GM23248 (cell line): ENCODE results near the gene SRSF6. TPM values are rescaled to one million over a fixed set of nuclear protein-coding genes. Genes with fewer than 3 reads are reported as not detected.

Source experiments
- DNase-seq: peaks from one replicate; pipeline ENCODE4 v3.0.0-alpha.2; 2015
- H2AFZ ChIP-seq: fragments of 200-600 bp; sonication (generic); 2 replicates; pipeline ENCODE4 v1.6.1; 2016; ENCODE audit warnings: antibody characterized with exemption
- H3F3A ChIP-seq: fragments of 200-600 bp; sonication (generic); 2 replicates; pipeline ENCODE4 v1.6.1; 2016; ENCODE audit warnings: mild to moderate bottlenecking, antibody characterized with exemption, mixed run types; ENCODE audit not compliant: insufficient read depth
- H3K27ac ChIP-seq: fragments of 200-600 bp; sonication (generic); 2 replicates; pipeline ENCODE4 v1.5.1; 2016; ENCODE audit warnings: mild to moderate bottlenecking
- H3K27me3 ChIP-seq: fragments of 200-600 bp; sonication (generic); replicated peaks from 2 replicates; pipeline ENCODE4 v1.6.1; 2016; ENCODE audit warnings: mild to moderate bottlenecking; ENCODE audit not compliant: insufficient read depth
- H3K36me3 ChIP-seq: fragments of 200-600 bp; sonication (generic); 2 replicates; pipeline ENCODE4 v1.6.1; 2016; ENCODE audit warnings: low read depth, mild to moderate bottlenecking
- H3K4me1 ChIP-seq: fragments of 200-600 bp; sonication (generic); 2 replicates; pipeline ENCODE4 v1.6.1; 2016; ENCODE audit warnings: mild to moderate bottlenecking; ENCODE audit not compliant: insufficient read depth
- H3K4me2 ChIP-seq: fragments of 200-600 bp; sonication (generic); one replicate; pipeline ENCODE4 v1.6.1; 2016; ENCODE audit warnings: mild to moderate bottlenecking; ENCODE audit not compliant: unreplicated experiment
- H3K4me3 ChIP-seq: fragments of 200-600 bp; sonication (generic); 2 replicates; pipeline ENCODE4 v1.5.1; 2016; ENCODE audit warnings: mild to moderate bottlenecking
- H3K79me2 ChIP-seq: fragments of 200-600 bp; sonication (generic); 2 replicates; pipeline ENCODE4 v1.6.1; 2016; ENCODE audit warnings: mild to moderate bottlenecking; ENCODE audit not compliant: insufficient read depth
- H3K9ac ChIP-seq: fragments of 200-600 bp; sonication (generic); 2 replicates; pipeline ENCODE4 v1.6.1; 2016; ENCODE audit warnings: mild to moderate bottlenecking
- H3K9me2 ChIP-seq: fragments of 200-600 bp; sonication (generic); 2 replicates; pipeline ENCODE4 v1.6.1; 2016; ENCODE audit warnings: mixed run types, mild to moderate bottlenecking, moderate library complexity; ENCODE audit not compliant: insufficient read depth
- H3K9me3 ChIP-seq: fragments of 200-600 bp; sonication (generic); one replicate; pipeline ENCODE4 v1.6.1; 2017; ENCODE audit warnings: low read depth
- H4K20me1 ChIP-seq: fragments of 200-600 bp; sonication (generic); 2 replicates; pipeline ENCODE4 v1.6.0; 2016; ENCODE audit not compliant: insufficient read depth
- EZH2 ChIP-seq: fragments of 200-600 bp; sonication (generic); IDR thresholded peaks from 2 replicates; pipeline ENCODE4 v1.6.1; 2018; ENCODE audit warnings: antibody characterized with exemption, mild to moderate bottlenecking; ENCODE audit not compliant: insufficient read depth, poor library complexity, severe bottlenecking
- EZH2phosphoT487 ChIP-seq: fragments of 200-600 bp; sonication (generic); IDR thresholded peaks from 2 replicates; pipeline ENCODE4 v1.6.1; 2018; ENCODE audit warnings: antibody characterized with exemption, moderate library complexity, mild to moderate bottlenecking, low read depth; ENCODE audit not compliant: insufficient read depth
- WGBS, 2 experiments: methylation state at CpG; one replicate each; pipeline ENCODE4 v1.1.6; 2015 to 2017; ENCODE audit warnings: low lambda C conversion rate in 2 of 2, low coverage in 1 of 2; ENCODE audit errors: missing lambda C conversion rate in 2 of 2; 5-methylcytosine and 5-hydroxymethylcytosine counted together
- in situ Hi-C: fragments of 300-500 bp; cut with MboI; formaldehyde crosslinking; loops from 2 replicates; pipeline ENCODE4 v1.15.0; 2020
- polyA plus RNA-seq: library from polyadenylated mRNA; unstranded; fragments of >200 nt; fragmentation: Nextera tagmentation; extraction: Ambion mirVana; gene quantifications from 2 replicates; pipeline ENCODE4 v1.2.1, GENCODE V29; 2016
- total RNA-seq: library from RNA; depleted of rRNA; stranded (reverse); fragments of >200 nt; shearing (Covaris generic); gene quantifications from 2 replicates; pipeline ENCODE4 v1.2.3, GENCODE V29; 2014

Gene SRSF6
- total and polyA plus RNA-seq, 2 experiments from 2014 or later = 44.0 to 94.7 TPM

DNA sequence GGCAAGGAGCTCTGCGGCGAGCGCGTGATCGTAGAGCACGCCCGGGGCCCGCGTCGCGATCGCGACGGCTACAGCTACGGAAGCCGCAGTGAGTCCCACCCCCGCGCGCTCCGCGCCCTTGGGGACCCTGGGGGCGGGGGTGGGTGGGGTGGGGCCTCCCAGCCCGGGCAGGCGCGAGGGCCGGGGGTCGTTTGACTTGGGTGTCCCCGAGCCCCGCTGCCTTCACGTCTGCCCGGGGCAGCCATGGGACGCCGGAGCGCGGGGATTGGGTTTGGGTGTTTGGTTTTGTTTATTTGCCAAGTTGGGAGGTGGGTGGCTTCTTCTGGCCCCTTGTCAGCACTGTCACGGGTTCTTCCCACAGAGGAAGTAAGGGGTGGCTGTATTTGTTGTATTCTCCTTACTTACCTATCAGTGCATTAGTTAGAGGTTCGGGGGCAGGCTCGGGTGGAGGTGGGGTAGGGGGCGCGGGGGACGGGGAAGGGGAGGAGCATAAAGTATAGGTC is 777 bp downstream of the SRSF6 start:
- Histone ChIP-seq H3K4me3 (peak overlapping the region; percentile 94), H3K4me1 (peaks cover 17% of the 10 kb centered on the region; the same call in 1 of the 2 replicates), H3K4me2 (peak overlapping the region; percentile 94), H3K27me3 (no peaks in the 10 kb centered on the region), H2AFZ (no peak overlapping the region), H3K9ac (peak overlapping the region; percentile 100), H3K36me3 (peaks cover 45% of the 10 kb centered on the region), H3K9me3 (no peaks in the 10 kb centered on the region), H3K27ac (peak overlapping the region; percentile 100), H4K20me1 (peaks cover 25% of the 10 kb centered on the region; the same call in 1 of the 2 replicates), H3K79me2 (peaks cover 56% of the 10 kb centered on the region), H3K9me2 (no peaks in the 10 kb centered on the region), H3F3A (peaks cover 35% of the 10 kb centered on the region)
- in situ Hi-C loops = no loop called here
- TF ChIP-seq EZH2 = no peak
- no peak for TF ChIP-seq EZH2phosphoT487
- no peak for DNase-seq
- 1 to 2% methylated on average over 13 to 18 of the region's 41 CpGs for WGBS, 2 experiments

DNA sequence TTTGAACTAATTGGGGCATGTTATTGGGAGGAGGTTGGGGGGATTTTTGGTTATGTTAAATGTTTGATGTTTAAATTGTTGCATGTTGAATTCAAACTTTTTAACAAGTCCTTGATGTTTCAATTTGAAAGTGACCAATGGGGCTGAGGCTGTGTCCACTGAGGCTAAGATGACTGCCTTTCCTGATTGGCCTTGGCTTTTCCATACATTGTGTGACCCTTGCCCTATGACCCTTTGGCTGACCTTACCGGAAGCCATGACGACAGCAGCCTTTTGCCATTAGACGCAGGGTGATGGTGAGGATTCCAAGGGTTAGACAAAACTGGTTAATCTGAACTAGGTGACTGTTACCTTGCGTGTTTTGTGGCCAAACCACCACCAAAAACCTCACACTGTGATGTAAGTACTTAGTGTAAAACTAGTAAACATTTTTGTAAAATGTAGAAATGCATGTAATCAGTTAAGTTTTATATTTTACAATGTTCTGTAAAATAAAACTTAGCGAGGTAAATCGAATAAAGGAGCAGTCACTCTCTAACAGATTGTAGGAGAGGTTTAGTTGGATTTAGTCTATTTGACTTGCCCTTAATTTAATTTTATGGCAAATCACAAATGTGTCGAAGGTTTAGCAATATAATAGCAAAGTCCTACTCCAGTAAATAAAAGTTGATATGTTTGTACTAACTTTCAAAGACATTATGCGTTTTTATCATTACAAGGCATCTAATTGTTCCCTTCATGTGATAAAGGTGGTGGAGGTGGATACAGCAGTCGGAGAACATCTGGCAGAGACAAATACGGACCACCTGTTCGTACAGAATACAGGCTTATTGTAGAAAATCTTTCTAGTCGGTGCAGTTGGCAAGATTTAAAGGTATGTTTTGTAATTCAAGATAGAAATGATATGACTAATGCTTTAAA is 1.6 kb downstream of the SRSF6 start:
- H3K79me2 ChIP-seq = peaks cover 64% of the 10 kb centered on the region
- WGBS, 2 experiments = 48 to 51% methylated on average over 12 of the region's 12 CpGs
- in situ Hi-C loops = no loop called here

DNA sequence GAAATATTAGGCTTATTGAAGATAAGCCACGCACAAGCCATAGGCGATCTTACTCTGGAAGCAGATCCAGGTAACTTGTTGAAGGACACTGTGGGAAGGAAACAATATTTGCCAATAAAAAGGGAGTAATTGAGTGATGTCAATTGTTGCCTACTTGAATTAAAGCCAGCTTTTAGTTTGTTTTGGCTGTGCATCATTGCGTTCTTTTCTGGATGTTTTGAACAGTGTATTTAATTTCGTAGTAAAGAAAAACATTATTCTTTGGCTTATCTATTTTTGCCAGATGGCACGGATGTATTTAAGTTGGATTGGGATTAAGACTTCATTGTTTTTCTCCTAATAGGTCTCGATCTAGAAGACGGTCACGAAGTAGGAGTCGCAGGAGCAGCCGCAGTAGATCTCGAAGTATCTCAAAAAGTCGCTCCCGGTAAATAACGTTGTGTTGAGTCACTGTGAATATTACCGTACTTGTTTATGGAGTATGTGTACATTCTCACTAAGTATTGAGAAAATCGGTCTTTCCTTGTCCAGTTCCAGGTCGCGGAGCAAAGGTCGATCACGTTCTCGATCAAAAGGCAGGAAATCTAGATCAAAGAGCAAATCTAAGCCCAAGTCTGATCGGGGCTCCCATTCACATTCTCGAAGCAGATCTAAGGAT is 2.6 kb downstream of the SRSF6 start:
- Histone ChIP-seq H3K27ac (no peak overlapping the region), H3K27me3 (no peaks in the 10 kb centered on the region), H3K4me3 (no peak overlapping the region), H3K9me2 (no peaks in the 10 kb centered on the region), H3K36me3 (peaks cover 62% of the 10 kb centered on the region), H4K20me1 (peaks cover 34% of the 10 kb centered on the region; the same call in 1 of the 2 replicates), H3K9ac (no peak overlapping the region), H3K4me2 (no peak overlapping the region), H3K4me1 (peaks cover 17% of the 10 kb centered on the region; the same call in 1 of the 2 replicates), H3K9me3 (no peaks in the 10 kb centered on the region), H3F3A (peaks cover 53% of the 10 kb centered on the region), H3K79me2 (peaks cover 74% of the 10 kb centered on the region), H2AFZ (no peak overlapping the region)
- TF ChIP-seq EZH2 (no peak), EZH2phosphoT487 (no peak)
- DNase-seq = no peak
- in situ Hi-C loops = no loop called here
- WGBS, 2 experiments = 93 to 94% methylated on average over 23 of the region's 23 CpGs

More for the DNA sequence above, 1.6 kb downstream of the SRSF6 start:
- TF ChIP-seq EZH2phosphoT487 (no peak), EZH2 (no peak)
- H3K4me2 ChIP-seq = peak overlapping the region; percentile 94
- peak overlapping the region; percentile 100 for H3K9ac ChIP-seq
- peak; percentile 38 for DNase-seq
- no peaks in the 10 kb centered on the region for H3K9me2 ChIP-seq
- H3F3A ChIP-seq = peaks cover 43% of the 10 kb centered on the region
- H3K4me1 ChIP-seq = peaks cover 17% of the 10 kb centered on the region; the same call in 1 of the 2 replicates
- H3K4me3 ChIP-seq = peak overlapping the region; percentile 94
- peaks cover 53% of the 10 kb centered on the region for H3K36me3 ChIP-seq
- H3K27me3 ChIP-seq = no peaks in the 10 kb centered on the region
- peak overlapping the region; percentile 100 for H3K27ac ChIP-seq
- H4K20me1 ChIP-seq = peaks cover 33% of the 10 kb centered on the region; the same call in 1 of the 2 replicates
- no peak overlapping the region for H2AFZ ChIP-seq
- H3K9me3 ChIP-seq = no peaks in the 10 kb centered on the region

DNA sequence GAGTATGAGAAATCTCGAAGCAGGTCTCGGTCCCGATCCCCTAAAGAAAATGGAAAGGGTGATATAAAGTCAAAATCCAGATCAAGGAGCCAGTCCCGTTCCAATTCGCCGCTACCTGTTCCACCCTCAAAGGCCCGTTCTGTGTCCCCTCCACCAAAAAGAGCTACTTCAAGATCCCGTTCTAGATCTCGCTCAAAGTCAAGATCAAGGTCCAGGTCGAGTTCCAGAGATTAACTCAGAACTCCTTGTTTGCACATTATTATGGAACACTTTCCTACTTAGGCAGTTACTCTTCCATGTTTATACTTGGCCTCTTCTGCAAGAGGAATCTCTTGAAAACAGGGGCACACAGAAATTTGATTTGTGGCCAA is 3.1 kb downstream of the SRSF6 start:
- peaks cover 66% of the 10 kb centered on the region for H3K36me3 ChIP-seq
- H3K27me3 ChIP-seq = no peaks in the 10 kb centered on the region
- H3K9ac ChIP-seq = no peak overlapping the region
- peaks cover 17% of the 10 kb centered on the region; the same call in 1 of the 2 replicates for H3K4me1 ChIP-seq
- H3K79me2 ChIP-seq = peaks cover 79% of the 10 kb centered on the region
- WGBS, 2 experiments = 86 to 87% methylated on average over 10 of the region's 10 CpGs
- in situ Hi-C loops = no loop called here
- H3K9me2 ChIP-seq = no peaks in the 10 kb centered on the region
- no peak for TF ChIP-seq EZH2phosphoT487
- no peak for TF ChIP-seq EZH2
- DNase-seq = no peak
- H4K20me1 ChIP-seq = peaks cover 34% of the 10 kb centered on the region; the same call in 1 of the 2 replicates
- H3K9me3 ChIP-seq = no peaks in the 10 kb centered on the region
- peaks cover 57% of the 10 kb centered on the region for H3F3A ChIP-seq
- H3K4me3 ChIP-seq = no peak overlapping the region
- no peak overlapping the region for H3K4me2 ChIP-seq
- H3K27ac ChIP-seq = no peak overlapping the region
- H2AFZ ChIP-seq = no peak overlapping the region
